KMS-11 (cell line): ENCODE data around the gene ARHGEF28.

Experiments
- H2AFZ ChIP-seq: fragments of 200-600 bp; sonication (generic); 2 replicates; pipeline ENCODE4 v1.6.1; 2016; ENCODE audit warnings: antibody characterized with exemption, mixed run types, low read depth
- H3K27ac ChIP-seq: fragments of 200-600 bp; sonication (generic); 2 replicates; pipeline ENCODE4 v1.6.1; 2016; ENCODE audit warnings: mild to moderate bottlenecking, mixed run types
- H3K27me3 ChIP-seq: fragments of 200-600 bp; sonication (generic); 2 replicates; pipeline ENCODE4 v1.6.1; 2017; ENCODE audit warnings: mild to moderate bottlenecking, low read depth, mixed run types, moderate library complexity; ENCODE audit not compliant: insufficient read depth
- H3K36me3 ChIP-seq: fragments of 200-600 bp; sonication (generic); 2 replicates; pipeline ENCODE4 v1.6.1; 2017; ENCODE audit warnings: mild to moderate bottlenecking, mixed run types; ENCODE audit not compliant: insufficient read depth
- H3K4me1 ChIP-seq: fragments of 200-600 bp; sonication (generic); 2 replicates; pipeline ENCODE4 v1.6.1; 2016; ENCODE audit warnings: mild to moderate bottlenecking, low read depth, mixed run types; ENCODE audit not compliant: poor library complexity, severe bottlenecking
- H3K4me2 ChIP-seq: fragments of 200-600 bp; sonication (generic); 2 replicates; pipeline ENCODE4 v1.7.0; 2016; ENCODE audit warnings: mild to moderate bottlenecking, mixed run types
- H3K4me3 ChIP-seq: fragments of 200-600 bp; sonication (generic); IDR thresholded peaks from 2 replicates; pipeline ENCODE4 v1.6.1; 2017; ENCODE audit warnings: low read depth, low read length, mixed read lengths; ENCODE audit not compliant: insufficient read depth
- H3K79me2 ChIP-seq: fragments of 200-600 bp; sonication (generic); 2 replicates; pipeline ENCODE4 v1.6.1; 2016; ENCODE audit warnings: low read depth, mixed run types; ENCODE audit not compliant: insufficient read depth
- H3K9ac ChIP-seq: fragments of 200-600 bp; sonication (generic); 2 replicates; pipeline ENCODE4 v1.6.1; 2016; ENCODE audit warnings: mild to moderate bottlenecking, mixed run types
- H4K20me1 ChIP-seq: fragments of 200-600 bp; sonication (generic); 2 replicates; pipeline ENCODE4 v1.6.1; 2016; ENCODE audit warnings: mild to moderate bottlenecking, mixed run types; ENCODE audit not compliant: insufficient read depth
- TF ChIP-seq, protein P1 (sequence below): fragments of 200-600 bp; sonication (generic); conservative IDR thresholded peaks from 2 replicates; pipeline ENCODE4 v1.6.1; 2017; ENCODE audit warnings: low read depth, mild to moderate bottlenecking, antibody characterized with exemption, low read length, moderate library complexity, mixed read lengths

Gene ARHGEF28

DNA sequence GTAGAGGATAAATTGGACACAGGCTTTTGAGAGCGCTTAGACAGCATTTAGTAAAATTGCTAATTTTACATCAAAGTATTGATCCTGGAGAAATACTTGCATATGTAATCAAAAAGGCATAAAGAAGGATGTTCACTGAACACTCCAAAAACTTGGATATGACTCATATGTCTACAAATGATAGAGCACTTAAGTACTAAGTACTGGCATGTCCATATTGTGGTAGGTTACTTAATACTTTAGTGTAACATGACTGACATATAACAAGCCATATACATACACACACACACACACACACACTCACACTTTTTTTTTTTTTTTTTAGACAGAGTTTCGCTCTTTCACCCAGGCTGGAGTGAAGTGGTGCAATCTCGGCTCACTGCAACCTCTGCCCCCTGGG is 361.9 kb downstream of the ARHGEF28 start:
- Histone ChIP-seq H3K4me3 (no peak overlapping the region), H3K4me1 (no peaks in the 10 kb centered on the region), H4K20me1 (no peaks in the 10 kb centered on the region), H3K27ac (no peak overlapping the region), H2AFZ (no peak overlapping the region), H3K36me3 (no peaks in the 10 kb centered on the region), H3K4me2 (no peak overlapping the region), H3K9ac (no peak overlapping the region), H3K79me2 (no peaks in the 10 kb centered on the region), H3K27me3 (no peaks in the 10 kb centered on the region)
- TF ChIP-seq, protein P1, sequence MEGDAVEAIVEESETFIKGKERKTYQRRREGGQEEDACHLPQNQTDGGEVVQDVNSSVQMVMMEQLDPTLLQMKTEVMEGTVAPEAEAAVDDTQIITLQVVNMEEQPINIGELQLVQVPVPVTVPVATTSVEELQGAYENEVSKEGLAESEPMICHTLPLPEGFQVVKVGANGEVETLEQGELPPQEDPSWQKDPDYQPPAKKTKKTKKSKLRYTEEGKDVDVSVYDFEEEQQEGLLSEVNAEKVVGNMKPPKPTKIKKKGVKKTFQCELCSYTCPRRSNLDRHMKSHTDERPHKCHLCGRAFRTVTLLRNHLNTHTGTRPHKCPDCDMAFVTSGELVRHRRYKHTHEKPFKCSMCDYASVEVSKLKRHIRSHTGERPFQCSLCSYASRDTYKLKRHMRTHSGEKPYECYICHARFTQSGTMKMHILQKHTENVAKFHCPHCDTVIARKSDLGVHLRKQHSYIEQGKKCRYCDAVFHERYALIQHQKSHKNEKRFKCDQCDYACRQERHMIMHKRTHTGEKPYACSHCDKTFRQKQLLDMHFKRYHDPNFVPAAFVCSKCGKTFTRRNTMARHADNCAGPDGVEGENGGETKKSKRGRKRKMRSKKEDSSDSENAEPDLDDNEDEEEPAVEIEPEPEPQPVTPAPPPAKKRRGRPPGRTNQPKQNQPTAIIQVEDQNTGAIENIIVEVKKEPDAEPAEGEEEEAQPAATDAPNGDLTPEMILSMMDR: no peak

DNA sequence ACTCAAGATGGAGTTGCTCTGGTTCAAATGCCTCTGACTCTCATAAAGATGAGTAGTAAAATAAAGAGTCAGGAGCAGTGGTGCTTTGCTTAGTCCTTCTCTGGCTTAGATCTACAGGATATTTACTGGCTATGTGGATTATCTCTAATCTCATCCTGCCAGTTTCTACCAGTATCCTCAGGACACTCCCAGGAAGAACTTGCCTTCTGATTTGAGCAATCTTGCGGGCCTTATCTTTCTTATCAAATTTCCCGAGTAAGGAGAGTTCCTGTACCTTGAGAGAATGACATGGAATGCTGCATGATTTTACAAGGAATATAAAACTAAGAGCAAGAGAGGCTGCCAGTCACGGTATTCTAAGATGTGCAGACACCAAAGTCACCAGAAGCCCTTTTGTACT is 364.0 kb downstream of the ARHGEF28 start:
- Histone ChIP-seq H3K4me3 (no peak overlapping the region), H3K4me1 (no peaks in the 10 kb centered on the region)

More for the DNA sequence above, 364.0 kb downstream of the ARHGEF28 start:
- Histone ChIP-seq H4K20me1 (no peaks in the 10 kb centered on the region), H3K9ac (no peak overlapping the region), H3K27ac (no peak overlapping the region), H3K36me3 (no peaks in the 10 kb centered on the region), H2AFZ (no peak overlapping the region), H3K27me3 (no peaks in the 10 kb centered on the region), H3K79me2 (no peaks in the 10 kb centered on the region), H3K4me2 (no peak overlapping the region)
- TF ChIP-seq, protein P1: no peak
